ENCODE measurements around the gene OR7A5.
"Not testable (repeated sequence)": the region's sequence is repeated elsewhere in the genome, so short reads cannot be mapped to it uniquely, and the experiment has no call there.

OR7A5 gene

GRCh38 chr19:14784730-14785101 is 50.3 kb downstream of the OR7A5 start:
- not testable (repeated sequence) for DNase-seq (ENCODE audit: low spot score)

GRCh38 chr19:14783410-14783998 is 51.5 kb downstream of the OR7A5 start:
- DNase-seq (ENCODE audit: low spot score) = not testable (repeated sequence)

DNA sequence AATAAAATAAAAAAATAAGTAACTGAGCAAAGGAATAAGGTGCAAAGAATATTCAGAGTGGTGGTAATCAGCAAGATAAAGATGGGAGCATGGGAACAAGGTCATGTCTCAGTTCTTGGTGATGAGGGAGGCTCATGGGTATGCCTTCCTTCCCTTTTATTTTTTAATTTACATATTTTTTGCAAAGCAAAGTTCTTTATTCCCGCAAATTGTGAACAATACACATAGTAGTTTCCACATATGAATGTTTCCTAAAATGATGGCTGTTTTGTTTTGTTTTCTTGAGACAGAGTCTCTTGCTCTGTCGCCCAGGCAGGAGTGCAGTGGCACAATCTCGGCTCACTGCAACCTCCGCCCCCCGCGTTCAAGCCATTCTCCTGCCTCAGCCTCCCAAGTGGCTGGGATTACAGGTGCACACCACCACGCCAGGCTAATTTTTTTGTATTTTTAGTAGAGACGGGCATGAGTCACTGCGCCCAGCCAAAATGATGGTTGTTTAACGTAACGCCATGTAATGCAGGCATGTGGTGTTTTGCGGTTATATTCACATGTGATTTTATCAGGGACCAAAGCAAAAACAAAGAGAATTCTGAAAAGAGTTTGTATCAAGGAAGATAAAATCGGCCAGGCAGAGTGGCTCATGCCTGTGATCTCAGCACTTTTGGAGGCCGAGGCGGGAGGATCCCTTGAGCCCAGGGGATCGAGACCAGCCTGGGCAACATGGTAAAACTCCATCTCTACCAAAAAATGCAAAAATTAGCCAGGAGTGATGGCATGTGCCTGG is 52.2 kb downstream of the OR7A5 start:
- no peak for DNase-seq (ENCODE audit: low spot score)

DNA sequence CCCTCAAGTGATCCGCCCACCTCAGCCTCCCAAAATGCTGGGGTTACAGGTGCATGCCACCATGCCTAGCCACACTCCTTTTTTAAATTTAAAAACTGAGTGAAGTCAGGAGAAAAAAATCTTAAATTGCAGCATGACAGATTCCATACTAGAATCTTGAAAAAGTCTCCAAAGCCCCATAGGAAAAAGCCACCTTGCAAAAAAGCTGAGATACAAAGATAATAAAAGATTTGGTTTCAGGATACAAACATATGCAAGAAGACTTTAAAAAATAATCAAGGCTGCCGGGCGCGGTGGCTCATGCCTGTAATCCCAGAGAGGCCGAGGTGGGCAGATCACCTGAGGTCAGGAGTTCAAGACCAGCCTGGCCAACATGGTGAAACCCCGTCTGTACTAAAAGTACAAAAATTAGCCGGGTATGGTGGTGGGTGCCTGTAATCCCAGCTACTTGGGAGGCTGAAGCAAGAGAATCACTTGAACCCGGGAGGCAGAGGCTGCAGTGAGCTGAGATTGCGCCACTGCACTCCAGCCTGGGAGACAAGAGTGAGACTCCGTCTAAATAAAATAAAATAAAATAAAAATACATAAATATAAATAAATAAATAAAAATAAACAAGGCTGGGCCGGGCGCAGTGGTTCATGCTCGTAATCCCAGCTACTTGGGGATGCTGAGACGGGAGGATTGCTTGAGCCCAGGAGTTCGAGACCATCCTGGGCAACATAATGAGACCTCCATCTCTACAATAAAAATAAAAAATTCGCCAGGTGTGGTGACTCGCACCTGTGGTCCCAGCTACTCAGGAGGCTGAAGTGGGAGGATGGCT is 53.1 kb downstream of the OR7A5 start:
- DNase-seq (ENCODE audit: low spot score) = not testable (repeated sequence)

DNA sequence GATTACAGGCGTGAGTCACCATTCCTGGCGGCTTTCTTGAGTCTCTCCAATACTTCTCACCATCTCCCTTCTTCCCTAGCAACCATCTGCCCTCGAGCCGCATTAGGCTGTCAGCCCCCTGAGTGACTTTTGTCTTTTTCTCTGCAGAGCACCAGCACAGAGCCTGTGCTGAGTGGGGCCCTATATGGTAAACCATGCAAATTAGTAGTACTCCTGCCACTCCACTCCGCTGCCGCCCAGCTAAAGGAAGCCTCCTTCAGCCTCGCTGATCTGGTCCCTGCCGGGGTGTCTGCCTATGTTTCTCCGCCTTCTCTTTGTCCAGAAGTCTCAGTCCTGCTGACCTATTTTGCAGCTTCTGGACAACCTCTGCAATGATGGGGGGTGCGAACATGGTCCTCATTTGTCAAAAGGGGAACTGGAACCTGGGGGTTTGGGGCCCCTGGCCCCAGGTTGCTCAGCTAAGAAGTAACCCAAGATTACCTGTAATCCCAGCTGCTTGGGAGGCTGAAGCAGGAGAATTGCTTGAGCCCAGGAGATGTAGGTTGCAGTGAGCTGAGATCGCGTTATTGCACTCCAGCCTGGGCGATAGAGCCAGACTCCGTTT is 54.3 kb downstream of the OR7A5 start:
- not testable (repeated sequence) for DNase-seq (ENCODE audit: low spot score)

- DNase-seq (ENCODE audit: low spot score) = no peak
Observed at GRCh38 chr19:14779151-14779550, 55.8 kb downstream of the OR7A5 start.

DNA sequence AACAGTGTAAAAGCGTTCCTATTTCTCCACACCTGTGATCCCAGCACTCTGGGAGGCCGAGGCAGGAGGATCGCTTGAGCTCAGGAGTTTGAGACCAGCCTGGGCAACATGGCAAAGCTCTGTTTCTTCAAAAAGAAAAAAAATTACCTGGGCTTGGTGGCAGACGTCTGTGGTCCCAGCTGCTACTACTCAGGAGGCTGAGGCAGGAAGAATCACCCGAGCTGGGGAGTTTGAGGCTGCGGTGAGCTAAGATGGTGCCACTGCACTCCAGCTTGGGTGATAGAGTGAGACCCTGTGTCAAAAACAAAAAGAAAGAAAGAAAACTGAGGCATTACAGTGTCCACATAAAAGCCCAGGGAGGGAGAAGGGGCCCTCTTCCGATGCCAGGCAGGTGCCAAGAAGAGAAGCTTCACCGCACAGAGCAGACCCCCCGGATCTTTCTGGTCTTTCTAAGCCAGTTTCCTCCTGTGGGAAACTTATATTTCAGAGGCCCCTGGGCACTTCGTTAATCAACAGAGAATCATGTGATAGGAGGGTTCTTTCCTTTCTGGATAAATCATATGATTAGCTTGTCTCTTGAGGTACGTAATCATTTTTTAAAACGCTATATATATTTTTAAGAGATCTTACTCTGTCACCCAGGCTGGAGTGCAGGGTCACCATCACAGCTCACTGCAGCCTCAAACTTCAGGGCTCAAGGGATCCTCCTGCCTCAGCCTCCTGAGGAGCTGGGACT is 56.7 kb downstream of the OR7A5 start, which contains the start of gene ADGRE2:
ADGRE2 (minus strand) TSS at position 451 of the 736 bp plus-strand sequence. CDS start 1,804 bp downstream, outside the sequence.
- DNase-seq (ENCODE audit: low spot score) = not testable (repeated sequence)

DNA sequence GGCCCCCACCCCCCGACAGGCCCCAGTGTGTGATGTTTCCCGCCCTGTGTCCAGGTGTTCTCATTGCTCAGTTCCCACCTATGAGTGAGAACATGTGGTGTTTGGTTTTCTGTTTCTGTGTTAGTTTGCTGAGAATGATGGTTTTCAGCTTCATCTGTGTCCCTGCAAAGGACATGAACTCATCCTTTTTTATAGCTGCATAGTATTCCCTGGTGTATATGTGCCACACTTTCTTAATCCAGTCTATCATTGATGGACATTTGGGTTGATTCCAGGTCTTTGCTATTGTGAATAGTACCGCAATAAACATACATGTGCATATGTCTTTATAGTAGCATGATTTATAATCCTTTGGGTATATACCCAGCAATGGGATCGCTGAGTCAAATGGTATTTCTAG is 57.3 kb downstream of the OR7A5 start:
- DNase-seq (ENCODE audit: low spot score) = not testable (repeated sequence)
